Gastroesophageal sphincter (tissue), 4 donors: ENCODE data around the gene AGPAT4. TPM values are rescaled to one million over a fixed set of nuclear protein-coding genes. Genes with fewer than 3 reads are reported as not detected.

Experiments
- ATAC-seq: fragments of 150-250 bp; one replicate; pipeline ENCODE4 v1.9.1; 2016; ENCODE audit warnings: mild to moderate bottlenecking, moderate library complexity
- H3K27ac ChIP-seq, 4 donors: fragments of 200-600 bp; sonication (generic) in 3 of 4; 1 replicate in 3 of 4; 2 replicates in 1 of 4; pipeline ENCODE4 v1.5.1; 2016 to 2019
- H3K27me3 ChIP-seq: fragments of 200-600 bp; sonication (generic); one replicate; pipeline ENCODE4 v1.5.1; 2019
- H3K36me3 ChIP-seq, 2 donors: fragments of 200-600 bp; sonication (generic); one replicate each; pipeline ENCODE4 v1.5.1; 2019; ENCODE audit warnings: control low read depth in 1 of 2
- H3K4me1 ChIP-seq, 3 donors: fragments of 200-600 bp; sonication (generic); 1 replicate in 2 of 3; 2 replicates in 1 of 3; pipeline ENCODE4 v1.5.1; 2016 to 2019; ENCODE audit warnings: control low read depth in 2 of 3
- H3K4me3 ChIP-seq, 2 donors: fragments of 200-600 bp; sonication (generic); one replicate each; pipeline ENCODE4 v1.5.1; 2019; ENCODE audit warnings: mild to moderate bottlenecking in 1 of 2, moderate library complexity in 1 of 2
- H3K9me3 ChIP-seq, 3 donors: fragments of 200-600 bp; sonication (generic); one replicate each; pipeline ENCODE4 v1.5.1; 2017 to 2019; ENCODE audit warnings: control low read depth in 2 of 3
- CTCF ChIP-seq, 4 experiments: fragments of 200-600 bp in 2 of 4; fragments of 450-650 bp in 2 of 4; sonication (generic) in 1 of 4; IDR thresholded peaks; one replicate each; pipeline ENCODE4 v1.5.1; 2017 to 2019; ENCODE audit warnings: antibody characterized with exemption in 4 of 4, mild to moderate bottlenecking in 2 of 4, moderate library complexity in 2 of 4
- EP300 ChIP-seq: sonication (generic); formaldehyde crosslinking; IDR thresholded peaks from one replicate; pipeline ENCODE4 v1.6.1; 2017; ENCODE audit warnings: antibody characterized with exemption, mild to moderate bottlenecking
- POLR2A ChIP-seq, 2 donors: fragments of 450-650 bp; IDR thresholded peaks; one replicate each; pipeline ENCODE4 v1.6.1; 2017; ENCODE audit warnings: antibody characterized with exemption in 2 of 2, mild to moderate bottlenecking in 2 of 2, moderate library complexity in 1 of 2
- POLR2AphosphoS5 ChIP-seq: sonication (generic); formaldehyde crosslinking; IDR thresholded peaks from one replicate; pipeline ENCODE4 v1.6.1; 2017; ENCODE audit warnings: antibody characterized with exemption
- WGBS, 2 donors: methylation state at CpG; one replicate each; pipeline ENCODE4 v1.1.5; 2018; ENCODE audit warnings: low coverage in 1 of 2; 5-methylcytosine and 5-hydroxymethylcytosine counted together
- total RNA-seq, 4 donors: library from RNA; depleted of rRNA; stranded (reverse); fragments of >200 nt; gene quantifications; one replicate each; pipeline ENCODE4 v1.1.0, GENCODE V29; 2016

The AGPAT4 gene
- total RNA-seq, 4 donors from 2014 or later = 7.2 to 10.8 (median 9.1) TPM

GRCh38 chr6:161152527-161152862 is 121.4 kb downstream of the AGPAT4 start:
- 60 to 75% methylated on average over 1 to 7 of the region's 9 CpGs for WGBS, 2 donors
- Histone ChIP-seq H3K36me3 (peaks cover 0 to 81% of the 10 kb centered on the region in 2 donors), H3K27me3 (no peaks in the 10 kb centered on the region), H3K4me1 (no peaks in the 10 kb centered on the region), H3K4me3 (no peak overlapping the region), H3K27ac (no peak overlapping the region), H3K9me3 (no peaks in the 10 kb centered on the region)
- no peak for ATAC-seq
- TF ChIP-seq CTCF (IDR thresholded peaks at IDR 0.05) (no peak), POLR2A (IDR thresholded peaks at IDR 0.05) (no peak), POLR2AphosphoS5 (no peak), EP300 (no peak)

- TF ChIP-seq EP300 = no peak
- no peak for TF ChIP-seq CTCF (IDR thresholded peaks at IDR 0.05)
- TF ChIP-seq POLR2AphosphoS5 = no peak
- no peak for TF ChIP-seq POLR2A (IDR thresholded peaks at IDR 0.05)
- Histone ChIP-seq H3K36me3 (peaks cover 0 to 87% of the 10 kb centered on the region in 2 donors), H3K27ac (no peak overlapping the region), H3K4me3 (no peak overlapping the region), H3K4me1 (no peaks in the 10 kb centered on the region), H3K27me3 (no peaks in the 10 kb centered on the region), H3K9me3 (no peaks in the 10 kb centered on the region)
- WGBS, 2 donors = 87 to 100% methylated on average over 2 to 3 of the region's 19 CpGs
- ATAC-seq = no peak
Observed at GRCh38 chr6:161151660-161152526, 122.0 kb downstream of the AGPAT4 start.

GRCh38 chr6:161151059-161151645 is 122.7 kb downstream of the AGPAT4 start:
- Histone ChIP-seq H3K27me3 (no peaks in the 10 kb centered on the region), H3K27ac (no peak overlapping the region), H3K4me1 (no peaks in the 10 kb centered on the region), H3K9me3 (no peaks in the 10 kb centered on the region), H3K4me3 (no peak overlapping the region), H3K36me3 (peaks cover 0 to 92% of the 10 kb centered on the region in 2 donors)
- 98% methylated on average over 14 of the region's 18 CpGs; no CpG with 5 or more reads in 1 of the 2 donors for WGBS, 2 donors
- ATAC-seq = no peak
- TF ChIP-seq POLR2AphosphoS5 (no peak), POLR2A (IDR thresholded peaks at IDR 0.05) (no peak), EP300 (no peak), CTCF (IDR thresholded peaks at IDR 0.05) (no peak)

- H3K4me3 ChIP-seq = no peak overlapping the region
- no peaks in the 10 kb centered on the region for H3K27me3 ChIP-seq
- no peak for ATAC-seq
- no CpG with 5 or more reads among the region's 8 CpGs for WGBS, 2 donors
- peaks cover 0 to 92% of the 10 kb centered on the region in 2 donors for H3K36me3 ChIP-seq
- no peaks in the 10 kb centered on the region for H3K9me3 ChIP-seq
- TF ChIP-seq EP300 (no peak), POLR2A (IDR thresholded peaks at IDR 0.05) (no peak), CTCF (IDR thresholded peaks at IDR 0.05) (no peak), POLR2AphosphoS5 (no peak)
- H3K27ac ChIP-seq = no peak overlapping the region
- no peaks in the 10 kb centered on the region for H3K4me1 ChIP-seq
Observed at GRCh38 chr6:161150566-161150965, 123.3 kb downstream of the AGPAT4 start.
